Transverse colon (tissue), 4 donors: ENCODE measurements around the gene OR2A2. TPM values are rescaled to one million over a fixed set of nuclear protein-coding genes. Genes with fewer than 3 reads are reported as not detected.

ENCODE experiments used
- DNase-seq: peaks from one replicate; pipeline ENCODE4 v3.0.0-alpha.2; 2019
- H3K27ac ChIP-seq, 4 donors: fragments of 200-600 bp; sonication (generic); 2 replicates each; pipeline ENCODE4 v1.5.1; 2016 to 2018; ENCODE audit warnings: inconsistent platforms in 4 of 4
- H3K27me3 ChIP-seq: fragments of 200-600 bp; sonication (generic); 2 replicates; pipeline ENCODE4 v1.5.1; 2017; ENCODE audit warnings: inconsistent platforms
- H3K36me3 ChIP-seq, 4 donors: fragments of 200-600 bp; sonication (generic); 2 replicates each; pipeline ENCODE4 v1.5.1; 2017 to 2019; ENCODE audit warnings: inconsistent platforms in 4 of 4
- H3K4me1 ChIP-seq, 4 donors: fragments of 200-600 bp; sonication (generic); 2 replicates each; pipeline ENCODE4 v1.5.1; 2017 to 2020; ENCODE audit warnings: inconsistent platforms in 4 of 4
- H3K4me3 ChIP-seq, 4 donors: fragments of 200-600 bp; sonication (generic); 1 replicate in 1 of 4; 2 replicates in 3 of 4; pipeline versions ENCODE4 v1.5.1 to v1.6.1; 2017 to 2019; ENCODE audit warnings: inconsistent platforms in 4 of 4
- H3K9me3 ChIP-seq, 2 donors: fragments of 200-600 bp; sonication (generic); 2 replicates each; pipeline ENCODE4 v1.5.1; 2017 to 2019; ENCODE audit warnings: inconsistent platforms in 2 of 2
- CTCF ChIP-seq, 5 experiments: fragments of 200-600 bp in 3 of 5; fragments of 450-650 bp in 2 of 5; sonication (generic) in 3 of 5; IDR thresholded peaks; 1 replicate in 2 of 5; 2 replicates in 3 of 5; pipeline ENCODE4 v1.5.1; 2016 to 2017; ENCODE audit warnings: antibody characterized with exemption in 5 of 5, inconsistent platforms in 3 of 5, mild to moderate bottlenecking in 2 of 5, moderate library complexity in 1 of 5
- EP300 ChIP-seq: sonication (generic); formaldehyde crosslinking; IDR thresholded peaks from one replicate; pipeline ENCODE4 v1.6.1; 2017; ENCODE audit warnings: antibody characterized with exemption, low read depth
- POLR2A ChIP-seq: fragments of 450-650 bp; IDR thresholded peaks from one replicate; pipeline ENCODE4 v1.6.1; 2016; ENCODE audit warnings: antibody characterized with exemption, mild to moderate bottlenecking, moderate library complexity
- POLR2AphosphoS5 ChIP-seq, 3 donors: sonication (generic); formaldehyde crosslinking; IDR thresholded peaks; one replicate each; pipeline ENCODE4 v1.6.1; 2016; ENCODE audit warnings: antibody characterized with exemption in 3 of 3
- WGBS, 2 donors: methylation state at CpG; one replicate each; pipeline ENCODE4 v1.1.5; 2018; ENCODE audit warnings: low coverage in 1 of 2; 5-methylcytosine and 5-hydroxymethylcytosine counted together
- in situ Hi-C, 4 donors: fragments of 200-750 bp; cut with MboI; loops; one replicate each; pipeline versions ENCODE4 v1.15.0 to v1.15.1; 2017; ENCODE audit warnings: low sequenced_read_pairs in 3 of 4, low pct_ligation_motif_present in 1 of 4, low pct_unique_long_range_greater_than_20kb in 1 of 4
- intact Hi-C: fragments of 100-400 bp; cut with DNase I; formaldehyde crosslinking; loops from one replicate; pipeline ENCODE4 v1.15.1; 2023; ENCODE audit warnings: low total_unique reads
- total RNA-seq, 4 donors: library from RNA; depleted of rRNA; stranded (reverse); fragments of >200 nt; gene quantifications; one replicate each; pipeline ENCODE4 v1.1.0, GENCODE V29; 2016

OR2A2 gene, protein sequence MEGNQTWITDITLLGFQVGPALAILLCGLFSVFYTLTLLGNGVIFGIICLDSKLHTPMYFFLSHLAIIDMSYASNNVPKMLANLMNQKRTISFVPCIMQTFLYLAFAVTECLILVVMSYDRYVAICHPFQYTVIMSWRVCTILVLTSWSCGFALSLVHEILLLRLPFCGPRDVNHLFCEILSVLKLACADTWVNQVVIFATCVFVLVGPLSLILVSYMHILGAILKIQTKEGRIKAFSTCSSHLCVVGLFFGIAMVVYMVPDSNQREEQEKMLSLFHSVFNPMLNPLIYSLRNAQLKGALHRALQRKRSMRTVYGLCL
- total RNA-seq: not detected

DNA sequence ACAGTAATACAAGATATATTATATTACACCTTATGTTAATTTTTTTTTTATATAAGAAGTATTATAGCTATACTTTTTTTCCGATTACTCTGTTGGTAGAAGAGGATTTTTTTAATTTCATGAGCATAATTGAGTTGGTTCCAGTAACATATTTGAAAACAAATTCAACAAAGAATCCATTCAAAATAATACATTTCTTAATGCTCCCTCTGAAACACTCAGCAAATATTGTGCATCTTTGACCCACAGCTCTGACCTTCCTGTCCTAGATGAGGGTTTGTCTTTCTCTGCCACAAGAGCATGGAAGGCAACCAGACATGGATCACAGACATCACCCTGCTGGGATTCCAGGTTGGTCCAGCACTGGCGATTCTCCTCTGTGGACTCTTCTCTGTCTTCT lies at the start of gene OR2A2:
Gene OR2A2 (plus strand): TSS at position 301 of the 400 bp plus-strand sequence. CDS start 0 bp downstream, at position 301.
- Histone ChIP-seq H3K27ac (no peak within 1 kb of the TSS), H3K4me3 (no peak within 1 kb of the TSS), H3K9me3 (no peaks in the 10 kb centered on the region), H3K27me3 (no peaks in the 10 kb centered on the region), H3K36me3 (no peaks in the 10 kb centered on the region), H3K4me1 (no peaks in the 10 kb centered on the region)
- intact Hi-C loops (no loop called here), in situ Hi-C loops (no loop called here)
- no peak for TF ChIP-seq CTCF (IDR thresholded peaks at IDR 0.05)
- no peak for TF ChIP-seq POLR2A
- no peak for TF ChIP-seq POLR2AphosphoS5 (IDR thresholded peaks at IDR 0.05)
- no peak for DNase-seq
- 78 to 88% methylated on average over 1 to 2 of the region's 2 CpGs for WGBS, 2 donors

DNA sequence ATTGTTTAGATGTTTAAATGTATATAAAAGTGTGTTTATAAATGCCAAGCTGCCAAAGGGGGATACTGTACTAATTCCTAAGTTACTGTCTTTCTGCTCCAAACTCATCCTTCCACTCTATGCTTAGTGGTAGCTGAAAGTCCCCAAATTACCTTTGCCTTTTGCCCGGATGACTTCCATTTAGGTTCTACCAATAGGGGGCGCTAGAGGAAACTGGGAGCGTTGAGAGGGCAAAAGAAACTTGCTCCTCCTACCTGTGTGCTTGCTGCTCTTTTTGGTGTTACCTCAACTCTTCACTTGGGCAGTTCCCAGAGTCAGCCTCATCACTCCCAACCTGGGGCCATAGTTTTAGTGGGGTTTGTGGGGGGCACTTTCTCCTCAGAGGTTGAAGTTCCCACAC lies 45.7 kb upstream of the OR2A2 start:
- H3K4me3 ChIP-seq: no peak overlapping the region
- H3K4me1 ChIP-seq: no peaks in the 10 kb centered on the region
- H3K27me3 ChIP-seq: no peaks in the 10 kb centered on the region
- WGBS, 2 donors: 43 to 58% methylated on average over 2 to 3 of the region's 3 CpGs
- no peak overlapping the region for H3K27ac ChIP-seq
- H3K36me3 ChIP-seq: no peaks in the 10 kb centered on the region
- TF ChIP-seq POLR2AphosphoS5 (IDR thresholded peaks at IDR 0.05) (no peak), CTCF (IDR thresholded peaks at IDR 0.05) (peak in 2 of 5 experiments; percentile 9 to 23)
- DNase-seq: no peak
- intact Hi-C loops (no loop called here), in situ Hi-C loops (no loop called here)
- H3K9me3 ChIP-seq: no peaks in the 10 kb centered on the region

DNA sequence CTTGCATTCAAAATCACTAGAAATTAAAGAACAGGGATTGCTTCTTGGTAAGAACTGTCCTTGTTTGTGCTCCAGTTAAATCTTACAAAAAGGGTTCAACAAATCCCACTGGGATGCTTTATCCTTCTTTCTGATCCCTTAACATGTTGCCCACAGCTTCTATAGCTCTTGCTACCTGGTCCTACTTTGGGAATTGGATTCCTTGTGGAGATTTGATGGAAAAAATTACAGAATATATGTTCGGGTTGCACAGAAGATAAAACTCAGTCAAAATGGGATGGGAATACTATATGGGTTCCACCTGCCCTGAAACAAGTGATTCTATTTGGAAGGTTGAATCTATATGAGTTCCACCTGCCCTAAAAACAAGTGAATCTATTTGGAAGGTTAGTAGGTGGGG lies 39.9 kb upstream of the OR2A2 start, which contains the start of gene OR2A25:
Gene OR2A25 (plus strand): TSS at position 301 of the 400 bp plus-strand sequence. CDS start 4,409 bp downstream, outside the sequence.
- TF ChIP-seq POLR2A: no peak
- TF ChIP-seq POLR2AphosphoS5 (IDR thresholded peaks at IDR 0.05): no peak
- H3K9me3 ChIP-seq: no peaks in the 10 kb centered on the region
- H3K27ac ChIP-seq: no peak within 1 kb of the TSS
- H3K4me1 ChIP-seq: no peaks in the 10 kb centered on the region
- in situ Hi-C loops: no loop called here
- intact Hi-C loops: no loop called here
- H3K36me3 ChIP-seq: no peaks in the 10 kb centered on the region
- no peak for DNase-seq
- 25 to 74% methylated on average over 1 of the region's 1 CpG for WGBS, 2 donors
- no peak within 1 kb of the TSS for H3K4me3 ChIP-seq
- no peaks in the 10 kb centered on the region for H3K27me3 ChIP-seq

- Histone ChIP-seq H3K27me3 (no peaks in the 10 kb centered on the region), H3K36me3 (no peaks in the 10 kb centered on the region), H3K9me3 (no peaks in the 10 kb centered on the region), H3K4me1 (no peaks in the 10 kb centered on the region), H3K4me3 (no peak overlapping the region), H3K27ac (no peak overlapping the region)
- WGBS, 2 donors: 67 to 75% methylated on average over 1 to 2 of the region's 2 CpGs
- in situ Hi-C loops (no loop called here), intact Hi-C loops (no loop called here)
- TF ChIP-seq CTCF (IDR thresholded peaks at IDR 0.05) (no peak), POLR2AphosphoS5 (IDR thresholded peaks at IDR 0.05) (no peak)
- DNase-seq: no peak
These were observed 39.4 kb upstream of the OR2A2 start for GRCh38 chr7:144069953-144070352.

DNA sequence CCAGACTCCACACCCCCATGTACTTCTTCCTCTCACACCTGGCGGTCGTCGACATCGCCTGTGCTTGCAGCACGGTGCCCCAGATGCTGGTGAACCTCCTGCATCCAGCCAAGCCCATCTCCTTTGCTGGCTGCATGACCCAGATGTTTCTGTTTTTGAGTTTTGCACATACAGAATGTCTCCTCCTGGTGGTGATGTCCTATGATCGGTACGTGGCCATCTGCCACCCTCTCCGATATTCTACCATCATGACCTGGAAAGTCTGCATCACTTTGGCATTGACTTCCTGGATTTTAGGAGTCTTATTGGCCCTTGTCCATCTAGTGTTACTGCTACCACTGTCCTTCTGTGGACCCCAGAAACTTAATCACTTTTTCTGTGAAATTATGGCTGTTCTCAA lies 35.0 kb upstream of the OR2A2 start:
- no peak for TF ChIP-seq CTCF (IDR thresholded peaks at IDR 0.05)
- no peak for TF ChIP-seq POLR2A
- no peak for TF ChIP-seq EP300
- TF ChIP-seq POLR2AphosphoS5 (IDR thresholded peaks at IDR 0.05): no peak
- Histone ChIP-seq H3K4me3 (no peak overlapping the region), H3K4me1 (no peaks in the 10 kb centered on the region), H3K9me3 (no peaks in the 10 kb centered on the region), H3K27ac (no peak overlapping the region), H3K36me3 (no peaks in the 10 kb centered on the region), H3K27me3 (no peaks in the 10 kb centered on the region)
- 89 to 100% methylated on average over 1 to 8 of the region's 8 CpGs for WGBS, 2 donors
- no peak for DNase-seq
- in situ Hi-C loops (no loop called here), intact Hi-C loops (no loop called here)
